Natural killer cell (primary cell): ENCODE data around the gene SMIM44. TPM values are rescaled to one million over a fixed set of nuclear protein-coding genes. Genes with fewer than 3 reads are reported as not detected.

Experiments
- ATAC-seq, 3 donors: fragments of 150-1000 bp in 2 of 3; fragments of 200-7000 bp in 1 of 3; cut with Tn5 transposase; 1 replicate in 1 of 3; 2 replicates in 2 of 3; pipeline ENCODE4 v1.10.0; 2021; ENCODE audit warnings: mild to moderate bottlenecking in 2 of 3, moderate library complexity in 2 of 3
- DNase-seq, 2 donors: peaks; one replicate each; pipeline versions ENCODE4 v3.0.0 to v3.0.0-alpha.2; 2013 to 2021; ENCODE audit warnings: mixed read lengths in 1 of 2
- H3K27ac ChIP-seq: one replicate; pipeline ENCODE4 v1.5.1; 2013; ENCODE audit warnings: mild to moderate bottlenecking, low read length
- H3K27me3 ChIP-seq: one replicate; pipeline ENCODE4 v1.6.1; 2013; ENCODE audit warnings: low read length; ENCODE audit not compliant: control insufficient read depth, insufficient read depth
- H3K36me3 ChIP-seq: one replicate; pipeline ENCODE4 v1.6.1; 2013; ENCODE audit warnings: low read length; ENCODE audit not compliant: control insufficient read depth, insufficient read depth
- H3K4me1 ChIP-seq: one replicate; pipeline ENCODE4 v1.6.1; 2013; ENCODE audit warnings: low read length; ENCODE audit not compliant: control insufficient read depth, insufficient read depth
- H3K4me3 ChIP-seq: one replicate; pipeline ENCODE4 v1.5.1; 2013; ENCODE audit warnings: low read length
- H3K9me3 ChIP-seq: one replicate; pipeline ENCODE4 v1.6.1; 2013; ENCODE audit warnings: low read length; ENCODE audit not compliant: control insufficient read depth, insufficient read depth
- H3K27ac Mint-ChIP-seq, 2 donors: one replicate each; pipeline ENCODE4 v1.8.0; 2022; ENCODE audit warnings: mild to moderate bottlenecking in 2 of 2, mixed read lengths in 2 of 2, moderate library complexity in 1 of 2
- H3K27me3 Mint-ChIP-seq, 2 donors: one replicate each; pipeline ENCODE4 v1.8.0; 2022; ENCODE audit warnings: low read depth in 2 of 2, mixed read lengths in 2 of 2
- H3K36me3 Mint-ChIP-seq: one replicate; pipeline ENCODE4 v1.8.0; 2022; ENCODE audit warnings: mixed read lengths
- H3K4me1 Mint-ChIP-seq, 2 donors: one replicate each; pipeline ENCODE4 v1.8.0; 2022; ENCODE audit warnings: mixed read lengths in 2 of 2
- H3K4me3 Mint-ChIP-seq: one replicate; pipeline ENCODE4 v1.8.0; 2022; ENCODE audit warnings: mild to moderate bottlenecking, moderate library complexity, mixed read lengths
- H3K9me3 Mint-ChIP-seq, 2 donors: one replicate each; pipeline ENCODE4 v1.8.0; 2022; ENCODE audit warnings: mixed read lengths in 2 of 2
- CTCF ChIP-seq: fragments of 200-600 bp; IDR thresholded peaks from one replicate; pipeline ENCODE4 v1.8.0; 2022; ENCODE audit warnings: antibody characterized with exemption
- WGBS: methylation state at CpG from one replicate; pipeline ENCODE4 v1.1.7; 2013; ENCODE audit warnings: missing lambda C conversion rate; ENCODE audit not compliant: insufficient coverage; 5-methylcytosine and 5-hydroxymethylcytosine counted together
- intact Hi-C: fragments of 100-400 bp; cut with micrococcal nuclease; formaldehyde crosslinking; loops from one replicate; pipeline ENCODE4 v1.14.2; 2022
- total RNA-seq, 4 donors: library from RNA; stranded (reverse); fragments of 120-200 nt in 1 of 4; gene quantifications; one replicate each; pipeline versions ENCODE4 v1.2.3 to v1.2.4, GENCODE V29; 2013 to 2022

Gene SMIM44
- total RNA-seq, 3 donors from 2014 or later (not counting 1 experiment from before 2014, with no cell fraction given), result not detected

DNA sequence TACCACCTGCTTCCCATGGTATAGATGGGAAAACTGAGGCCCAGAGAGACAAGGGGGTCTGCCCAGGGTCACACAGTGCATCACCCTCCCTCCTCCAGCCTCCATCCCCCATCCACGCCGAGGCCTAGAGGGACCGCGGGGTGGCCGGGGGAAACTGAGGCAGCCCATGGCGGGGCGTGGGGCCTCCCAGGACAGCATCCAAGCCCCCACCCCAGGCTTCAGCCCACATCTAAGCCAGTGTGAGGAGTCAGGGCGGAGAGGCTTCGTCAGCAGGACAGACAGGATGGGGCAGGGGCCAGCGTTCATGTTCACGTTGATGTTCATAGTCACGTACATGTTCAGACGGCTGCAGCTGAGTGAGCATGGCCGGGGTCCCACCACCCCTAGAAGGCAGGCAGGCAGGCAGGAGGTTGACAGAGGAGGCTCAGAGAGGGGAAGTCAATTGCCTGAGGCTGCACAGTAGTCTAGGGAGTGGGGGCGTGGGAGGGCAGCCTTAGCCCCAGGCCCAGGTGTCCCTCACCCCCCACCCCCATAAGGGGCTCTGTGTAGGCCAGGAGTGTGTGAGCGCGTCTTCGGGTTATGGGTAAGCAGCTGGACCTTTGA is 26.2 kb downstream of the SMIM44 start:
- no peak overlapping the region for H3K27ac ChIP-seq
- H3K9me3 ChIP-seq, result no peaks in the 10 kb centered on the region
- DNase-seq (no peak), ATAC-seq (no peak)
- H3K4me1 Mint-ChIP-seq, result peaks cover 0 to 13% of the 10 kb centered on the region in 2 donors
- no peaks in the 10 kb centered on the region for H3K36me3 Mint-ChIP-seq
- H3K27me3 ChIP-seq, result no peaks in the 10 kb centered on the region
- peaks cover 4% of the 10 kb centered on the region for H3K4me1 ChIP-seq
- no peak overlapping the region for H3K4me3 ChIP-seq
- H3K9me3 Mint-ChIP-seq, result no peaks in the 10 kb centered on the region
- H3K27me3 Mint-ChIP-seq, result no peaks in the 10 kb centered on the region
- no peak overlapping the region for H3K27ac Mint-ChIP-seq
- intact Hi-C loops, result no loop called here
- peaks cover 16% of the 10 kb centered on the region for H3K36me3 ChIP-seq
- TF ChIP-seq CTCF, result no peak
- 96% methylated on average over 17 of the region's 18 CpGs for WGBS
- H3K4me3 Mint-ChIP-seq, result no peak overlapping the region

DNA sequence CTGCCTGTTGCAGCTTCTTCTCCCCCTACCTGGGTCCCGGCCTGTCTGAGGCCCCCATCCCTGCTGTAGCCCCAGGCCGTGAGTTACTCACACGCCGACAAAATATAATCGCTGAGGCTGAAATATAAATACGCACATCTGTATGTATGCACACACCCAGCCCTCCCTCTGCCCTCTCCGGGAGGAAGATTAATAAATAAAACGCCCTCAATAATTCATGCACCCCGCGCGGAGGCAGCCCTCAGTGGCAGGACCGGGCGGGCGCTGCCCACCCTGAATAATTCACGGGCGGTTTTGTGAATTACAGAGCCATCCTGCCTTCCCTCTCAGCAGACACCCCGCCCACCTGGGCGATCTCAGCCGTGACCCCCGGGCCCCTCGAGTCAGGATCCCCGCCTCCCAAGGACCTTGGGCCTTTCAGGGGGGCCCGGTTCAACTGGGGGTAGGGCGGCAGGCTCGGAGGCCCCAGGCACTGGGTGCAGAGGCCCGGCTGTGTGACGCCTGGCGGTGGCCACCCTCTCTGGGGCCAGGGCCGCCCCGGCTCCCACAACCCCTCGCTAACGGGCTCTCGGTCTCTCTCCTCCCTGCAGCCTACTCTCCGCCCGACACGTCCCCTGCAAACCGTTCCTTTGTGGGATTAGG is 27.2 kb downstream of the SMIM44 start:
- Histone ChIP-seq H3K36me3 (peaks cover 16% of the 10 kb centered on the region), H3K4me1 (peaks cover 4% of the 10 kb centered on the region), H3K27me3 (no peaks in the 10 kb centered on the region), H3K9me3 (no peaks in the 10 kb centered on the region), H3K4me3 (no peak overlapping the region), H3K27ac (no peak overlapping the region)
- ATAC-seq (no peak), DNase-seq (no peak)
- TF ChIP-seq CTCF, result no peak
- H3K27ac Mint-ChIP-seq, result no peak overlapping the region
- intact Hi-C loops, result no loop called here
- no peaks in the 10 kb centered on the region for H3K27me3 Mint-ChIP-seq
- H3K36me3 Mint-ChIP-seq, result no peaks in the 10 kb centered on the region
- 94% methylated on average over 37 of the region's 37 CpGs for WGBS
- H3K9me3 Mint-ChIP-seq, result no peaks in the 10 kb centered on the region
- H3K4me3 Mint-ChIP-seq, result no peak overlapping the region
- peaks cover 0 to 13% of the 10 kb centered on the region in 2 donors for H3K4me1 Mint-ChIP-seq

GRCh38 chr19:3455393-3455955 is 27.8 kb downstream of the SMIM44 start:
- Histone ChIP-seq H3K27ac (no peak overlapping the region), H3K4me1 (peaks cover 4% of the 10 kb centered on the region), H3K27me3 (no peaks in the 10 kb centered on the region), H3K4me3 (no peak overlapping the region), H3K9me3 (no peaks in the 10 kb centered on the region), H3K36me3 (peaks cover 16% of the 10 kb centered on the region)
- no peak for DNase-seq
- WGBS, result 96% methylated on average over 7 of the region's 7 CpGs
- no peaks in the 10 kb centered on the region for H3K27me3 Mint-ChIP-seq
- H3K36me3 Mint-ChIP-seq, result no peaks in the 10 kb centered on the region
- H3K9me3 Mint-ChIP-seq, result no peaks in the 10 kb centered on the region
- ATAC-seq, result no peak
- H3K4me3 Mint-ChIP-seq, result no peak overlapping the region
- H3K4me1 Mint-ChIP-seq, result peaks cover 0 to 13% of the 10 kb centered on the region in 2 donors
- intact Hi-C loops, result no loop called here
- no peak for TF ChIP-seq CTCF
- H3K27ac Mint-ChIP-seq, result no peak overlapping the region
